GM21526 (cell line): ENCODE measurements around the gene CCDC68.

Experiments used
- ATAC-seq: cut with Tn5 transposase; IDR thresholded peaks from one replicate; pipeline ENCODE4 v1.9.1; 2021; ENCODE audit warnings: moderate library complexity; ENCODE audit not compliant: unreplicated experiment, low FRiP score

CCDC68 gene

DNA sequence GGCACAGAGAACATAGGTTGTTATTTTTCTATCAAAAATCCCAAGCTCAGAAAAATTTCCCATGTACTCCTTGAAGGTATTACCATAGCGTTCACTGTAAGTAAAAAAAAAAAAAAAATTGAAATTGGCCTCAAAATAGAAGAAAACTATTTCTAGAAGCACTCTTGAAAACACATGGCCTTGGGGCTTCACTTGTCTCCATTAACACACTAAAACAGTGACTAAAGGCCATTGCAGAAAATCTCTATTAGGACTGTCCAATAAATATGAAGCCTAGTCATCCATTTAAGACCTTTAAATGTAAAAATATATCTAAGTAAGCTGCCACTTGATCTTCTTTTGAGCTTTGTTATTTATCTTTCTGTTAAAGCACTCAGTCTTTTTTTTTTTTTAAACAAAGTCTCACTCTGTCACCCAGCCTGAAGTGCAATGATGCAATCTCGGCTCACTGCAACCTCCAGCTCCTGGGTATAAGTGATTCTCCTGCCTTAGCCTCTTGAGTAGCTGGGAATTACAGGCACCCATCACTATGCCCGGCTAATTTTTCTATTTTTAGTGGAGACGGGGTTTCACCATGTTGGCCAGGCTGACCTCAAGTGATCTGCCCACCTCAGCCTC is 35.8 kb downstream of the CCDC68 start:
- ATAC-seq: no peak

DNA sequence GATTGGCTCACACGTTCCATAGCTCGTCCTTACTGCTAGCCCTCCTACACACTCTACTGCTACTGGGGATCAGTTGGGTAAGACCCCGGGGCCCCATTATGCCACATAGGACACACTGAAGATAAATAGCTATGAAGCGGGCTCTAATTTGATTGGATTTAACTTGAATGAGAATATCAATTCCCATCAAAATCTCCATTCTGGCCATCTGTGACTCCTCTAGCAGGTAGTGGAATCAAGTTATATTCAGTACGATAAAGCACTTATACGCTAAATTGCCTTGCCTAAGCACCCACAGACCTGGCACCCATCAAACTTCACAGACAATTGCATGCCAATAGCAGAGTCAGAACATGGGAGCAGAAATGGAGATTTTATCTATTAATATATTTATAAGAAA is 39.8 kb downstream of the CCDC68 start:
- ATAC-seq: no peak

GRCh38 chr18:54918060-54918459 is 41.2 kb downstream of the CCDC68 start:
- no peak for ATAC-seq

DNA sequence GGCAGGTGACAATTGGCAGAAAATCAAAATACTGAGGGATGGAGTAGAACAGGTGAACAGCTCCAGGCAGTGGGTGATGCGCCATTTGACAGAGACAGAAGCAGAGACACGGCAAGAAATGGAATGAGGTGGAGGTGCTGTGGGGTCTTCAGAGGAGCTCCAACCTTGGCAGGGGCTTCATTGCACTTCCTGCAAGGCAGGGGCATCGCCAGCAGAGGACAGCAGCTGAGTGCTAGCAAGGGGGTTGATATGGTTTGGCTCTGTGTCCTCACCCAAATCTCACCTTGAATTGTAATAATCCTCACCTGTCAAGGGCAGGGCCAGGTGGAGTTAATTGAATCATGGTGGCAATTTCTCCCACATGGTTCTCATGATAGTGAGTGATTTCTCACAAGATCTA is 42.8 kb downstream of the CCDC68 start:
- ATAC-seq: no peak

GRCh38 chr18:54914816-54915215 is 44.4 kb downstream of the CCDC68 start:
- no peak for ATAC-seq

DNA sequence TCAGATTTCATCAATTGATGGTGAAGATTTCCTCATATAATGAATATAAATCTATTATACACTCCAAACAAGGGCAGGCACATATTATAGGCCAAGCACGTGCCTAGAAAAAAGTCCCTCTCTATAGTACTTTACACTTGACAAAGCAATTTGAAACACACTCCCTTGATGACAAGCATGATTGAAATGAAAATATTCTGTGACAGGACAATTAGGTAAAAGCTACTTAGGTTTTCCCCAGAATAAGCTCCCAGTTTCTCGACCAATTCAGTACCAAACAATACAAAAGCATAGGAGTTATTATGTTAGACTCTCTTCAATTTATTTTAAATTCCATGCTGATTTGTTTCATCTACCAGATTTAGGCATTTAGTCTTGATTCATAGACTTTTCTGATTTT is 47.7 kb downstream of the CCDC68 start:
- ATAC-seq: no peak

DNA sequence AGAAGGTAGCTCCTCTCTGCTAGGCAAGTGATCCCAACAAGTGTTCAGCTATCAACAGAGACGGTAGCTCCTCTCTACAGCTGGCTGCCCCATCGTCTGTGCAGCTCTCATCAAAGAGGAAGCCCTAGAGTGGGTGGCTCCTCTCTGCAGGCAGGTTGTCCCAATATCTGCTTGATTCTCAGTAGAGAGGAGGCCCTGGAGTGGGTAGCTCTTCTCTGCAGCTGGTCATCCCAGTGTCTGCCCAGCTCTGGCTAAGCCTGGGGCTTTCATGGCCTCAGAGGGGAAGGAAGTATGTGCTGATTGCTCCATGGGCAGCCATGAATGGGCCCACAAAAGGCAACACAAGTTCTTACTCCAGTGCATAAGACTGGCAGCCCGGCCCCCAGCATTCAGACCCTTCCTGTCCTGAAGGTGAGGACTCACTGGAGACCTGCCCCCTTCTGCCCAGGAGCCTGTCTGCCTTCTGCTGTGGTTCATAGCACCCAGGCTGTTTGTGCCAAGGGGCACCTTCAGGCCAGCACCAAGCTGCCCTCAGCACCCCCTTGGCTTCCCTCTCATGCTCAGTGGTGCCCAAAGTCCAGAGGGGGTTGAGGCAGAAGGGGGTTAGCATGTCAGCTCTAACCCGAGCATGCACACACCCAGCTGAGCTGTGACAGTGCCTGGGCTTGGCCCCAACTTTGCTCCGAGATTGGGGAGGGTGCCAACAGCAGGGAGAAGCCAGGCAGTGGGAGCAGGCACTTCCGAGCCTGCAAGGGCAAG is 48.9 kb downstream of the CCDC68 start:
- no peak for ATAC-seq

- no peak for ATAC-seq
Measured at GRCh38 chr18:54909538-54909937, 49.7 kb downstream of the CCDC68 start.

DNA sequence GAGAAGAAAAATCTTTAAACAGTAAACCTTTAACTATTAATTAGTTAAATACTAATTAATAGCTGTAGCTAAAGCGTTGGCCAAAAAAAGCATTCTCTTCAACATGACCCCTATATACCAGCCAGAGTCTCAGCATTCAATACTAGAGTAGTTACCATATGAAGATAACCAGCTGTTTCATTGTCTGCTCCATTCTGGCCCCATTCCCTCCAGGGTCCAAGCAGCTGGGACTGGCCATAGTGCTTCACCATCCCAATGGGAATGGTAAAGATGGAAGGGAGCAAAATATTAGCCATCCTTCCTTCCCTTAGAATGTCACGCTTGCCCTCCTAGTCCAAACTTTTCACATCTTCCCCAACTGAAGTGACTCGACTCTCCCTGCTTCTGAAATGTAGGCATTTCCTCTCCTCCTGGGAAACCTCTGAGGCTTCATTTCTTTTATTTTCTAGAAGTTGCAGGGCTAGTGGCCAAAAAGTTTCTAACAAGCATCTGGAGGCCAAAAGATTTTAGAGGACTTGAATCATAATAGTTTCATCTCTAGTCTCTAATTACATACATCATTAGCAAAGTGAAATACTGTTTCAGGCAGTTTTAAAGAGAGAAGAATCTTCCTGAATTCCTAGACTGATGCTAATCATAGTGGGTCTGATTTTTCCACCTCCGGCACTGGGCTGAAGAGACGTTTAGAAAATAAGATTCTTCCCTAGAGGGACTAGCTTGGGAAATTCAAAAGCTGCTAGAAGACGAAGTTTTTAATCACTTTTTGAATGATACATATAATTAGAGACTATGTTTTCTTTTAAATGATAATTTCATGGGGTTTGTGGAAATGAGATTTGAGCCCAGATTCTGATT is 52.7 kb downstream of the CCDC68 start:
- no peak for ATAC-seq

GRCh38 chr18:54905629-54906028 is 53.6 kb downstream of the CCDC68 start:
- no peak for ATAC-seq

DNA sequence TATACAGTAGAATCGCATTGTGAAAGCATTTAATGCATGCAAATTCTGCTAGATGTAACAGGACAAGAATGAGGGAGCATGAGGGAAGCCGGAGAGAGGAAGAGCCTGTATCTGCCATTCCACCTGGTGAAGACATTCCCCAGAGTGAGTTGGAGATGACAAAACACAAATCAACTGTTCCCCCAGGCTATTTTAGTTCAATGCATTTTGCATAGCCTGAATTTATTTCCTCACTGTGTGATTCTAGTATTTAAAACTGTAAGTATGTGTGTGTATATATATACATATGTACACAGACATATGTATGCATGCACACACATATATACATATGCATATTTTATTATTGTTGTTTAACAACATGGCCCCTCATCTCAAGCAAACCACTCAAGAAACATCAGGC is 54.7 kb downstream of the CCDC68 start:
- ATAC-seq: no peak

DNA sequence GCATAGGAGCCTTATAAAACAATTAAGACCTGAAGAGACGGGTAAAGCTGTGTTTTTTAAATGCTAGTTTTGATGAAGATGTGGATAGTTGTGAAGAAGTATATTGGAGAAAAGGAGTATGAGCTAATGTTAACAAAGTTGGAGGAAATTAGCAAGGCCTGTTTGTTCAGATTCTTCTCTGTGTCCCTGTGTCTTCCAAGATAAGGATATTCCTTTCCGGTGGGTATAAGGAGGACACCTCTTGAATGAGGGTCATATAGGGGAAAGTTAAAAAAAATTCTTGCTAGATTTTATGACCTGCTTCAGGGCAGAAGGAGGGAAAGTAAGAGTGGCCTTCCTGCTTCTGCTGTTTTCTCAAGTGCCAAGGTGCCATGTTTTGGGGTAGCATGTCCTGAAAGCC is 59.0 kb downstream of the CCDC68 start:
- no peak for ATAC-seq

- ATAC-seq: no peak
Measured at GRCh38 chr18:54899500-54899899, 59.8 kb downstream of the CCDC68 start.

DNA sequence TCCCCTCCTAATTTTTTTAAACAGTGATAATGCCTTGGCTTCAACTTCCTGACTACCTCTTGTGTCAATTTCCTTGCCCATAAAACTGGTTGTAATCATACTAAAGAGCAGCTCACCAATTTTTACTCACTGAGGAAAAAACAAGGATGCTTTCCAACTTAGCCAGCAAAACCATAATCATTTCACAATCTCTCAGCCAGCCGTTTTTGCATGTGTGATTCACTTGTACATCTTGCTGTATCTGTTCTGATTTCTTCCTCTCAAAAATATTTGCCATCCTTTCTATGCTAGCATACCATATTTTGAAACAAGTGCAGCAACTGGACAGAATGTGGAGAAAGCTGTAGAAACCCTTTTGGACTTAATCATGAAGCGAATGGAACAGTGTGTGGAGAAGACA is 70.3 kb downstream of the CCDC68 start:
- no peak for ATAC-seq

- no peak for ATAC-seq
Measured at GRCh38 chr18:54888378-54888777, 70.9 kb downstream of the CCDC68 start.

GRCh38 chr18:54883816-54884604 is 75.3 kb downstream of the CCDC68 start:
- no peak for ATAC-seq

DNA sequence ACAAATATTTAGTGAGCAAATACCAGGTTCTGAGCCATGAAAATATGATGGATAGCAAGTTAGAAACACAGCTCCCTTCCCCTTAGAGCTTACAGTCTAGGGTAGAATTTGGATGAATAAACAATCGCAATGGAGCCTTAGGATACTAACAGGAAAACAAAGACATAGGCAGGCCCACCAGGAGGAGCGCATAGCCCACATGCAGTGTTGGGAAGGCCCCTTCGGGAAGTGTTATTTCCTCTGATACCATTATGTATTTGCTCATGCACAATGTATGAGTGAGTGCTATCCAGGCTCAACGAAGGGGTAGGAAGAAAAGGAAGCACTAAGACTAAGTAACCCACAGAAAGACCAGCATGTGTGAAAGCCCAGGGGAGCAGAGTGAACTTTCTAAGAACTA is 76.9 kb downstream of the CCDC68 start:
- no peak for ATAC-seq

- ATAC-seq: no peak
Measured at GRCh38 chr18:54881229-54881768, 78.0 kb downstream of the CCDC68 start.

- ATAC-seq: no peak
Measured at GRCh38 chr18:54880395-54881105, 78.7 kb downstream of the CCDC68 start.

DNA sequence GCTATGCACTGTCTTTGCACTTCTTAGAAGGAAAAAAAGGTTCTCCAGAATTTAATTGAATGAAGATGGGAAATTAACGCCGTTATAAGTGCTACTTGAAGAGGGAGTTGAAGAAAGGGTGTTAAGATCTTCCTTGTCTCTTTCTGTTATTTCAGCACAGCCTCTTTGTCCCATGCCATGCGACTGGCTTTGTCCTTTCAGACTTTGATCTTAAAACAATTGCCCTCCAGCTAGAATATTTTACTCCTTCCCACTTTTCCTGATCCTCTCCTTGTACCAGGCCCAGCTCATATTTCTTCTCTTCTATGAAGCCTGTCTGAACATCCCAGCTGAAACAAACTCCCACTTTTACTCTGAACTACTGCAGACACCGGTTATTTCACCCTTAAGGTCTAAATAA is 79.6 kb downstream of the CCDC68 start:
- no peak for ATAC-seq
